ENCODE results near the gene ELOVL6. TPM values are rescaled to one million over a fixed set of nuclear protein-coding genes. Genes with fewer than 3 reads are reported as not detected.

The ELOVL6 gene
- total and polyA plus RNA-seq, 9 of the 15 experiments (the other 6 are each of a cell fraction or from before 2014, with no cell fraction given), result 18.3 to 82.6 (median 46.0) TPM

DNA sequence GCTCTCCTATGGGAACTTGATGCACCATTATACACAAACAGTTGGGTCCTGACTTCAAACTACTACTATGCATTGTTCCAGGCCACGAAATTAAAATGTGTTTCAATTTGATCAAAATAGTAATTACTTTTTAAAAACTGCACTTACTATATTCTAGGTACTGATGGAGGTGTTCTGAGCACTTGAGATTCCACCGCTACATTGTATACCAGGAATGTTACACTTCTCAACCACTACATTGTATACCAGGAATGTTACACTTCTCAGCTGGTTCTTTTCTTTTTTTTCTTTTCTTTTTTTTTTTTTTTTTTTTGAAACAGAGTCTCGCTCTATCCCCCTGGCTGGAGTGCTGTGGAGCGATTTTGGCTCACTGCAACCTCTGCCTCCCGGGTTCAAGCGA is 77.9 kb downstream of the ELOVL6 start:
- H3K4me3 ChIP-seq, result no peak overlapping the region
- in situ Hi-C loops (cut with MboI), result no loop called here
- no peak overlapping the region for H3K9ac ChIP-seq (ENCODE audit: insufficient read depth in 1 of 2, low read depth in 2 of 2, low read length in 2 of 2)
- H2AFZ ChIP-seq (ENCODE audit: low read depth, low read length), result no peak overlapping the region
- H4K20me1 ChIP-seq (replicated peaks; ENCODE audit: control insufficient read depth, insufficient read depth, low read length), result no peaks in the 10 kb centered on the region
- H3K27me3 ChIP-seq (ENCODE audit: control insufficient read depth in 2 of 2, insufficient read depth in 2 of 2, low read length in 2 of 2), result no peaks in the 10 kb centered on the region
- H3K9me3 ChIP-seq (replicated peaks; ENCODE audit: control insufficient read depth, insufficient read depth, low read depth, low read length), result no peaks in the 10 kb centered on the region
- DNase-seq (ENCODE audit: extremely low read depth in 1 of 4, low spot score in 3 of 4), result no peak
- H3K79me2 ChIP-seq (ENCODE audit: control insufficient read depth, insufficient read depth, low read length), result peaks cover 20% of the 10 kb centered on the region; the same call in 1 of the 3 replicates
- POLR2A ChIA-PET, result interaction anchor here (1.1 kb wide), 1 partner anchor 10 kb away, joined by 3 read pairs; no protein-coding TSS in a partner anchor
- 81% methylated on average over 3 of the region's 6 CpGs for WGBS (ENCODE audit: insufficient coverage, low coverage, missing lambda C conversion rate)
- no peak overlapping the region for H3K27ac ChIP-seq (ENCODE audit: extremely low read depth, low read depth, low read length)
- H3K4me2 ChIP-seq (ENCODE audit: insufficient read depth, low read length), result no peak overlapping the region
- CTCF ChIA-PET (ENCODE audit: low intra/inter-chr PET ratio), result no interaction called here
- no peak for ATAC-seq
- peaks cover 43% of the 10 kb centered on the region for H3K36me3 ChIP-seq (ENCODE audit: control insufficient read depth, insufficient read depth, low read length)
- BruUV-seq (replicated peaks), result no TSS peak
- FAIRE-seq, result no peak
- intact Hi-C loops (cut with micrococcal nuclease), result no loop called here
- no peaks in the 10 kb centered on the region for H3K9me1 ChIP-seq (ENCODE audit: control insufficient read depth, insufficient read depth, low read length)
- no peaks in the 10 kb centered on the region; a peak in 1 of 5 replicates for H3K4me1 ChIP-seq (replicated peaks in 1 of 2; ENCODE audit: control insufficient read depth in 2 of 2, insufficient read depth in 2 of 2, low read length in 2 of 2)
- TF ChIP-seq CSDE1 (IDR thresholded peaks at IDR 0.05) (no peak), ZNF253 (CRISPR knock-in tag; conservative IDR thresholded peaks at IDR 0.05) (no peak), CEBPG (CRISPR knock-in tag; IDR thresholded peaks at IDR 0.05) (no peak), CEBPG (tag; conservative IDR thresholded peaks at IDR 0.05 in 1 of 2, IDR thresholded peaks at IDR 0.05 in 1 of 2) (no peak), IRF2 (CRISPR knock-in tag; IDR thresholded peaks at IDR 0.05) (no peak), HEY1 (CRISPR knock-in tag; IDR thresholded peaks at IDR 0.05; ENCODE audit: borderline replicate concordance) (no peak), ZC3H11A (IDR thresholded peaks at IDR 0.05; ENCODE audit: low read depth, low read length) (no peak), TRIM28 (IDR thresholded peaks at IDR 0.05) (no peak), HMG20A (CRISPR knock-in tag; conservative IDR thresholded peaks at IDR 0.05) (no peak)
- TF ChIP-seq, protein P1, sequence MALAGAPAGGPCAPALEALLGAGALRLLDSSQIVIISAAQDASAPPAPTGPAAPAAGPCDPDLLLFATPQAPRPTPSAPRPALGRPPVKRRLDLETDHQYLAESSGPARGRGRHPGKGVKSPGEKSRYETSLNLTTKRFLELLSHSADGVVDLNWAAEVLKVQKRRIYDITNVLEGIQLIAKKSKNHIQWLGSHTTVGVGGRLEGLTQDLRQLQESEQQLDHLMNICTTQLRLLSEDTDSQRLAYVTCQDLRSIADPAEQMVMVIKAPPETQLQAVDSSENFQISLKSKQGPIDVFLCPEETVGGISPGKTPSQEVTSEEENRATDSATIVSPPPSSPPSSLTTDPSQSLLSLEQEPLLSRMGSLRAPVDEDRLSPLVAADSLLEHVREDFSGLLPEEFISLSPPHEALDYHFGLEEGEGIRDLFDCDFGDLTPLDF (CRISPR knock-in tag; IDR thresholded peaks at IDR 0.05), result no peak
- TF ChIP-seq, protein P2, sequence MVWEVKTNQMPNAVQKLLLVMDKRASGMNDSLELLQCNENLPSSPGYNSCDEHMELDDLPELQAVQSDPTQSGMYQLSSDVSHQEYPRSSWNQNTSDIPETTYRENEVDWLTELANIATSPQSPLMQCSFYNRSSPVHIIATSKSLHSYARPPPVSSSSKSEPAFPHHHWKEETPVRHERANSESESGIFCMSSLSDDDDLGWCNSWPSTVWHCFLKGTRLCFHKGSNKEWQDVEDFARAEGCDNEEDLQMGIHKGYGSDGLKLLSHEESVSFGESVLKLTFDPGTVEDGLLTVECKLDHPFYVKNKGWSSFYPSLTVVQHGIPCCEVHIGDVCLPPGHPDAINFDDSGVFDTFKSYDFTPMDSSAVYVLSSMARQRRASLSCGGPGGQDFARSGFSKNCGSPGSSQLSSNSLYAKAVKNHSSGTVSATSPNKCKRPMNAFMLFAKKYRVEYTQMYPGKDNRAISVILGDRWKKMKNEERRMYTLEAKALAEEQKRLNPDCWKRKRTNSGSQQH (CRISPR knock-in tag; IDR thresholded peaks at IDR 0.05), result no peak
- TF ChIP-seq, protein P3, sequence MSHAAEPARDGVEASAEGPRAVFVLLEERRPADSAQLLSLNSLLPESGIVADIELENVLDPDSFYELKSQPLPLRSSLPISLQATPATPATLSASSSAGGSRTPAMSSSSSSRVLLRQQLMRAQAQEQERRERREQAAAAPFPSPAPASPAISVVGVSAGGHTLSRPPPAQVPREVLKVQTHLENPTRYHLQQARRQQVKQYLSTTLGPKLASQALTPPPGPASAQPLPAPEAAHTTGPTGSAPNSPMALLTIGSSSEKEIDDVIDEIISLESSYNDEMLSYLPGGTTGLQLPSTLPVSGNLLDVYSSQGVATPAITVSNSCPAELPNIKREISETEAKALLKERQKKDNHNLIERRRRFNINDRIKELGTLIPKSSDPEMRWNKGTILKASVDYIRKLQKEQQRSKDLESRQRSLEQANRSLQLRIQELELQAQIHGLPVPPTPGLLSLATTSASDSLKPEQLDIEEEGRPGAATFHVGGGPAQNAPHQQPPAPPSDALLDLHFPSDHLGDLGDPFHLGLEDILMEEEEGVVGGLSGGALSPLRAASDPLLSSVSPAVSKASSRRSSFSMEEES (CRISPR knock-in tag; IDR thresholded peaks at IDR 0.05), result no peak
- TF ChIP-seq, protein P4, sequence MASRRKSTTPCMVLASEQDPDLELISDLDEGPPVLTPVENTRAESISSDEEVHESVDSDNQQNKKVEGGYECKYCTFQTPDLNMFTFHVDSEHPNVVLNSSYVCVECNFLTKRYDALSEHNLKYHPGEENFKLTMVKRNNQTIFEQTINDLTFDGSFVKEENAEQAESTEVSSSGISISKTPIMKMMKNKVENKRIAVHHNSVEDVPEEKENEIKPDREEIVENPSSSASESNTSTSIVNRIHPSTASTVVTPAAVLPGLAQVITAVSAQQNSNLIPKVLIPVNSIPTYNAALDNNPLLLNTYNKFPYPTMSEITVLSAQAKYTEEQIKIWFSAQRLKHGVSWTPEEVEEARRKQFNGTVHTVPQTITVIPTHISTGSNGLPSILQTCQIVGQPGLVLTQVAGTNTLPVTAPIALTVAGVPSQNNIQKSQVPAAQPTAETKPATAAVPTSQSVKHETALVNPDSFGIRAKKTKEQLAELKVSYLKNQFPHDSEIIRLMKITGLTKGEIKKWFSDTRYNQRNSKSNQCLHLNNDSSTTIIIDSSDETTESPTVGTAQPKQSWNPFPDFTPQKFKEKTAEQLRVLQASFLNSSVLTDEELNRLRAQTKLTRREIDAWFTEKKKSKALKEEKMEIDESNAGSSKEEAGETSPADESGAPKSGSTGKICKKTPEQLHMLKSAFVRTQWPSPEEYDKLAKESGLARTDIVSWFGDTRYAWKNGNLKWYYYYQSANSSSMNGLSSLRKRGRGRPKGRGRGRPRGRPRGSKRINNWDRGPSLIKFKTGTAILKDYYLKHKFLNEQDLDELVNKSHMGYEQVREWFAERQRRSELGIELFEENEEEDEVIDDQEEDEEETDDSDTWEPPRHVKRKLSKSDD (conservative IDR thresholded peaks at IDR 0.05; ENCODE audit: low read length), result no peak
- TF ChIP-seq, protein P5, sequence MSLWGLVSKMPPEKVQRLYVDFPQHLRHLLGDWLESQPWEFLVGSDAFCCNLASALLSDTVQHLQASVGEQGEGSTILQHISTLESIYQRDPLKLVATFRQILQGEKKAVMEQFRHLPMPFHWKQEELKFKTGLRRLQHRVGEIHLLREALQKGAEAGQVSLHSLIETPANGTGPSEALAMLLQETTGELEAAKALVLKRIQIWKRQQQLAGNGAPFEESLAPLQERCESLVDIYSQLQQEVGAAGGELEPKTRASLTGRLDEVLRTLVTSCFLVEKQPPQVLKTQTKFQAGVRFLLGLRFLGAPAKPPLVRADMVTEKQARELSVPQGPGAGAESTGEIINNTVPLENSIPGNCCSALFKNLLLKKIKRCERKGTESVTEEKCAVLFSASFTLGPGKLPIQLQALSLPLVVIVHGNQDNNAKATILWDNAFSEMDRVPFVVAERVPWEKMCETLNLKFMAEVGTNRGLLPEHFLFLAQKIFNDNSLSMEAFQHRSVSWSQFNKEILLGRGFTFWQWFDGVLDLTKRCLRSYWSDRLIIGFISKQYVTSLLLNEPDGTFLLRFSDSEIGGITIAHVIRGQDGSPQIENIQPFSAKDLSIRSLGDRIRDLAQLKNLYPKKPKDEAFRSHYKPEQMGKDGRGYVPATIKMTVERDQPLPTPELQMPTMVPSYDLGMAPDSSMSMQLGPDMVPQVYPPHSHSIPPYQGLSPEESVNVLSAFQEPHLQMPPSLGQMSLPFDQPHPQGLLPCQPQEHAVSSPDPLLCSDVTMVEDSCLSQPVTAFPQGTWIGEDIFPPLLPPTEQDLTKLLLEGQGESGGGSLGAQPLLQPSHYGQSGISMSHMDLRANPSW (CRISPR knock-in tag; IDR thresholded peaks at IDR 0.05), result no peak
